A549 (cell line): ENCODE results near the gene PRG3.

Experiments used
- CBX2 ChIP-seq: fragments of 200-600 bp; sonication (generic); IDR thresholded peaks from 2 replicates; pipeline ENCODE4 v1.6.1; 2016; ENCODE audit warnings: low read depth, mild to moderate bottlenecking, borderline replicate concordance
- KDM1A ChIP-seq: fragments of 200-600 bp; sonication (generic); IDR thresholded peaks from 2 replicates; pipeline ENCODE4 v1.6.1; 2016; ENCODE audit warnings: low read depth, mild to moderate bottlenecking
- KDM5A ChIP-seq: fragments of 200-600 bp; sonication (generic); IDR thresholded peaks from 2 replicates; pipeline ENCODE4 v1.6.1; 2016; ENCODE audit warnings: antibody characterized with exemption, mild to moderate bottlenecking
- TP53 ChIP-seq: fragments of 250-450 bp; sonication (Bioruptor Pico); IDR thresholded peaks from 2 replicates; pipeline ENCODE4 v1.5.0; 2021; ENCODE audit warnings: mild to moderate bottlenecking, moderate library complexity
- TF ChIP-seq, protein P1 (sequence below): fragments of >200 bp; sonication (Bioruptor Twin); formaldehyde crosslinking; IDR thresholded peaks from 3 replicates; pipeline ENCODE4 v1.5.1; 2016
- TF ChIP-seq, protein P2 (sequence below): fragments of 250-450 bp; sonication (Bioruptor Pico); IDR thresholded peaks from 2 replicates; pipeline ENCODE4 v1.5.0; 2020; ENCODE audit warnings: low read depth, mild to moderate bottlenecking, moderate library complexity

DNA sequence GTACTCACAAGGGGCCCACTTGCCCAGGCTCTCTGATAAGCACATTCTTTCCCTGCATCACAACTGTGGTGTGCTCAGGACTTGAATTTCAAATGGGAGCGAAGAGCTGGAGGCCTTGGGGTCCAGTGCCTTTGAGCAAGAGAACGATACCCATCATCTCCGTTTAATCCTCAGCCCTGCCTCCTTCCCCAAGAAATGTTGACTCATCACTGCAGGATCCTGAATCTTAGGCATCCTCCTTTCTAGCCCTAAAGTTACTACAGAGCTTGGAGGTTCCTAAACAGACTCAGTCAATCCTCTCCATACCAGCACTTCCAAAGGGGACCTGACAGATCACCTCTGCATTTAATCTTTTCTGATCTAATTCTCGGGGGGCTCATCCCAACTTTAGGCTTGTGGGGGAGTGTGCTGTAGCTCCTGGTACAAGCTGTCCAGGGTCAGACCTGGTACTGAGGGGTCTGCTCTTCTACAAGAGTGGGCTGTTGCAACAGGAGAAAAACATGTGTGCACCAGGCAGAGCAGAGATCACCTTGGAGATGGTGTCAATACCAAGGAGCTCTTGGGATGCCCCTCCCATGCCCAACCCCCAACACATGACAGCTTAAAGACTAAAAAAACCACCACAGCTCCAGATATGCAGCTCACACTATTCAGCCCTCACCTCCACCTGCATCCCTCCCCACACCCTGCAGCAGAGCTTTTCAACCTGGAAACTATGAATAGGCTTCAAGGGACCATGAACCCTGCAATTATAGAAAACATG is 13.4 kb upstream of the PRG3 start:
- TF ChIP-seq, protein P1, sequence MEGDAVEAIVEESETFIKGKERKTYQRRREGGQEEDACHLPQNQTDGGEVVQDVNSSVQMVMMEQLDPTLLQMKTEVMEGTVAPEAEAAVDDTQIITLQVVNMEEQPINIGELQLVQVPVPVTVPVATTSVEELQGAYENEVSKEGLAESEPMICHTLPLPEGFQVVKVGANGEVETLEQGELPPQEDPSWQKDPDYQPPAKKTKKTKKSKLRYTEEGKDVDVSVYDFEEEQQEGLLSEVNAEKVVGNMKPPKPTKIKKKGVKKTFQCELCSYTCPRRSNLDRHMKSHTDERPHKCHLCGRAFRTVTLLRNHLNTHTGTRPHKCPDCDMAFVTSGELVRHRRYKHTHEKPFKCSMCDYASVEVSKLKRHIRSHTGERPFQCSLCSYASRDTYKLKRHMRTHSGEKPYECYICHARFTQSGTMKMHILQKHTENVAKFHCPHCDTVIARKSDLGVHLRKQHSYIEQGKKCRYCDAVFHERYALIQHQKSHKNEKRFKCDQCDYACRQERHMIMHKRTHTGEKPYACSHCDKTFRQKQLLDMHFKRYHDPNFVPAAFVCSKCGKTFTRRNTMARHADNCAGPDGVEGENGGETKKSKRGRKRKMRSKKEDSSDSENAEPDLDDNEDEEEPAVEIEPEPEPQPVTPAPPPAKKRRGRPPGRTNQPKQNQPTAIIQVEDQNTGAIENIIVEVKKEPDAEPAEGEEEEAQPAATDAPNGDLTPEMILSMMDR = no peak
- TF ChIP-seq CBX2 = no peak
- no peak for TF ChIP-seq KDM1A
- TF ChIP-seq KDM5A = no peak
- no peak for TF ChIP-seq TP53 (CRISPR knock-in tag)
- TF ChIP-seq, protein P2, sequence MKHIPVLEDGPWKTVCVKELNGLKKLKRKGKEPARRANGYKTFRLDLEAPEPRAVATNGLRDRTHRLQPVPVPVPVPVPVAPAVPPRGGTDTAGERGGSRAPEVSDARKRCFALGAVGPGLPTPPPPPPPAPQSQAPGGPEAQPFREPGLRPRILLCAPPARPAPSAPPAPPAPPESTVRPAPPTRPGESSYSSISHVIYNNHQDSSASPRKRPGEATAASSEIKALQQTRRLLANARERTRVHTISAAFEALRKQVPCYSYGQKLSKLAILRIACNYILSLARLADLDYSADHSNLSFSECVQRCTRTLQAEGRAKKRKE = no peak
